CD4-positive, alpha-beta T cell treated with Interleukin-4 for 4 hours (primary cell): Measurements from ENCODE around the gene FCHSD1.

ENCODE experiments used
- DNase-seq: peaks from one replicate; pipeline ENCODE4 v3.0.0-alpha.2; 2020

The FCHSD1 gene

DNA sequence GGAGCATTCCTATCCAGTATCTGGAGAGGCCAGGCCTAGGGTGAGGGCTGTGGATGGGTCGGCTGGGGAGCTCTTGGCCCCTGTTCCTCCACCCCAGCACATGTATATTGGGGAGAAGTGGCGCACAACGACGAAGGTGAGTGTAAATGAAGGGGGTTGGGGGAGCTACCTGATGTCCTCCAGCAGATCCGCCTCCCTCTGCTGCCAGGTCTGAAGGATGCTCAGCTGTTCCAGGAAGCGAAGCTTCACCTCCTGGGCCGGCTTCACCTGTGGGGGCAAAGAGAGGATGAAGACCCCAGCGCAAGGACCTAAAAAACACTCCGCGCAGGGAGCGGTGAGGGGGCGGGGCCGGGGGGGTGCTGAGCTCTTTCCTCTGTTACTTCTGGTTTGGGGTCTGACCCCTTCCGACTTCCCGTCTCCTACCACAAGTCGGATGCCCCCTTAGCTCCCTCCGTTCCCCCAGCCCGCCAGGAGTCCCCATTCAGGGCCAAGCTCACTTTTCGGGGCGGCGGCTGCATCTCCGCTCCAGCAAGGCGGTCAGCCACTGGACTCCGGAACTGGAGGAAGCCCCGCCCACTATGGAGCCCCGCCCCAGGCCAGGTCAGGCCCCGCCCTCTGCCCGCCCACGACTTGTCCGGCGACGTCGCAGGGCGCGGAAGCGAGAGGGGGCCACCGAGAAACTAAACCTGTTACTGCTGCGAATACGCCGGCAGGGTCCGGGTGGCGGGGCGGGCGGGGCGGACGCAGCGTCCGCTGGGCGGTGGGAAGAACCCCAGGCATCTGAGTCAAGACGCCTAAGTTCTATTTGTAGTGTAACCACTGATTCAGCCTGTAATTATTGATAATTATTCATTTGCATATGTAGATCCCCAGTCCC, at the start of gene FCHSD1:
FCHSD1 (minus strand) TSS at position 568 of the 877 bp plus-strand sequence; CDS start at position 518, 50 bp downstream.
- peak; percentile 77 for DNase-seq

GRCh38 chr5:141697586-141697985, 46.4 kb upstream of the FCHSD1 start:
- DNase-seq = no peak

DNA sequence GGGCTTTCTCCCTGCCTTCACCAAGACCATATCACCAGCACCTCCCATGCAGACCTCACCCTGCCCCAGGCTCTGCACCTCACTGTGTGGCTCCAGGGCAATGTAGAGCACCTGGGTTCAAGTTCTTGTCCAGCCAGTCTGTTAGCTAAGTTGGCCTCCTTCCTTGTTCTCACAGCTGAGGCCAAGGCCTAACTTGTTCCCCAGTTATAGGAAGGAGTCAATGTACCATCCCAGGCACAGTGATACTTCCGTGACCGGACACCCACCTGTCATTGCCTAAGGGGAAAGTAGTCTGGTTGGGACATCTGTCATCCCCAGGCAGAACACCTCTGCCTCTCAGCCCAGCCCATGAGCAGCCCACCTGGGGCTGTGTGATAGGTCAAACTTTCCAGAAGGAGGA, 45.2 kb upstream of the FCHSD1 start:
- DNase-seq = no peak

DNA sequence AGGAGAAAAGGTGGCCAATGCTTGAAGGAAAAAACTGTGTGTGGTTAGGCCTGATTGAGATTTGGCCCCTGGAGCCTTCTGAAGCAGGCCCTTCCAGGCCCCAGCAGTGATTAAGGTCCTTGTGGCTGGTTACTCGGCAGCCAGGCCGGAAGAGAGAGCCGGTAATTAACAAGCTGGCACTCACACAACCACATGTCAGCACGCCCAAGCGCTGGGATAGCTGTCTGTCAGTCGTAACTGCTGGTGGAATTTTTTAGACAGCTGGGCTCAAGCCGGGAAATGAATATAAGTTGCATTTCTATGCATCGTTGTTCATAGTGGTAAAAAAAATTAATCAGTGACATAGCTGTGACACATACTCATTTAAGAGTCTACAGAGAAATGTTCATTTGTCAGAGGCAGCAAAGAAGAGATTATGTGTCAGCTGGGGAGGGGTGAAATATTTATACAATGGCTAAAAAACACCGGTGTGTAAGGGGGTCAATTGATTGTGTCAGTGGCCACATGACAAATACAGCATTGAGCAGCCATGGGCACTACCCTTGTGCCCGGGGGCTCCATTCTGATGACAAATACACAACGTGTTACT, 44.5 kb upstream of the FCHSD1 start:
- no peak for DNase-seq

DNA sequence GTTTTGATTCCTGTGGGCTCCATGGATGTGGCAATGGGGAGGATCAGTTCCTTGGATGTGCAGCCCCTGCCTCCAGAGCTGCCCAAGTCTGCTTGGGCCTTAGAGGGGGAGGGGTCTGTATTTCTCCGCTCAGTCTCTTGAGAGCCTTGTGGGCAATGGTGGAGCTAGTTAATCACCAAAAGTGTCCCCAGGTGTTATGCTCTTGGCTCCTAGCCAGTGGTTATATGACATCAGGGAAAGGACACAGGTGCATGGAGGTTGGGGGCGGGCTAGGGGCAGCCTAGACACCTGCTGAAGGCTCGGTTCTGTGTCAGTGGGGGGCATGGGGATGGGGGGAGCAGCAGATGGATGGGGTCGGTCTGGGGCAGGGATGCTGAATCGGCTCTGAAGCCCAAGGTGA, 43.3 kb upstream of the FCHSD1 start:
- DNase-seq = no peak

- peak; percentile 88 for DNase-seq
Observed at GRCh38 chr5:141692919-141693725, 41.9 kb upstream of the FCHSD1 start.

GRCh38 chr5:141692533-141692888, 41.3 kb upstream of the FCHSD1 start:
- no peak for DNase-seq

DNA sequence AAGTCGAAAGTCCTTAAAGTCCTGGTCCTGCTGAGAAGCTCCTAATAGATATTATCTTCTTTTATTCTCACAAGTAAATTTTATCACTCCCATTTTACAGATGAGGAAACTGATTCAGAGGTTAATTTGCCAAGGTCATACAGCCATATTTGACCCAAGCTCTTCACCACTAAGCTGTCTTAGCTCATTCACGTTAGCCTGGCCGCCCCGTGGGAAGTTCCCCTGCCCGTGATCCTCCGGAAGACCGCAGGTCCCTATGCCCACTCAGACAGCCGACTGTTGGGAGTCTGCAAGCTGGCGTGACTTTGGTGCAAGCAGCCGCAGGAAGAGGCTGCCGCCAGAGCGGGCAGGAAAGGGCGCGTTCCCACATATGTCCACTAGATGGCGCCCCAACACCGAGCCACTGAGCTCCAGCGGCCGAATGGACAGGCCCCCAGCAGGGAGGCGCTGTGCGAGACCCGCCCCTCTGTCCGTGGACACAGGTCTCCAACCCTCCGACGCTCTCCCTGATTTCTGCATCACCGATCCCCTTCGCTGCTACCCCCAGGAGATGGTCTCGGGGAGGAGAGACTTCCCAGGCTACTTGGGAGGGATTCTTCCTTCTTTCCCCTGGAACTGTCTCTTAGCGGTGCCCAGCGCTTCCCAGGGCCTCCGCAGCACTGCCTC, 40.8 kb upstream of the FCHSD1 start:
- peak; percentile 80 for DNase-seq

DNA sequence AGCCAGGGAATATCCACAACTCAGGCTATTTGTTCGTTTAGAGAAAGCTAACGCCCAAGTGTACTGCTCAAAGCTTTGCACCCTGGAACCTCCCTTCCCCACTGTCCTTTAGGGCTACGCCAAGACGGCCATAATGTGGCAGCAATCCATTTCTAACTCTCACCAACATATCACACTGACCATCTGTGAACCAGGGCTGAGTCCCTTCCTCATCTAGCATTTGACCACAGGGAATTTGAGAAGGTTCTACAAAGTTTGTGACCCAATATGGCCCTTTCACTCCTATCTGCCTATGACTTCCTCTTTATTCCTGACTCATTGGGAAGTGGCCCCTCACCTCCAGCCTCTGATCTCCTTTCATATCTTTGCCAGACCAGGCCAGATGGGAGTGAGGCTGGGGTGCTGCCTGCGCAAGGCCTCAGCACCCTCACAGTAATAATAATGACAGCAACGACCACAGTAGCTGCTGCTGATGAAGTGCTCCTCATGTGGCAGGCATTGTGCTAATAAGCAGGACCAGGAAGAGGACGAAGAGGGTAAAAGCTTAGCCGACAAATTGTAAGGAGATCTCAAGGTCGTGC, 40.2 kb upstream of the FCHSD1 start:
- no peak for DNase-seq

DNA sequence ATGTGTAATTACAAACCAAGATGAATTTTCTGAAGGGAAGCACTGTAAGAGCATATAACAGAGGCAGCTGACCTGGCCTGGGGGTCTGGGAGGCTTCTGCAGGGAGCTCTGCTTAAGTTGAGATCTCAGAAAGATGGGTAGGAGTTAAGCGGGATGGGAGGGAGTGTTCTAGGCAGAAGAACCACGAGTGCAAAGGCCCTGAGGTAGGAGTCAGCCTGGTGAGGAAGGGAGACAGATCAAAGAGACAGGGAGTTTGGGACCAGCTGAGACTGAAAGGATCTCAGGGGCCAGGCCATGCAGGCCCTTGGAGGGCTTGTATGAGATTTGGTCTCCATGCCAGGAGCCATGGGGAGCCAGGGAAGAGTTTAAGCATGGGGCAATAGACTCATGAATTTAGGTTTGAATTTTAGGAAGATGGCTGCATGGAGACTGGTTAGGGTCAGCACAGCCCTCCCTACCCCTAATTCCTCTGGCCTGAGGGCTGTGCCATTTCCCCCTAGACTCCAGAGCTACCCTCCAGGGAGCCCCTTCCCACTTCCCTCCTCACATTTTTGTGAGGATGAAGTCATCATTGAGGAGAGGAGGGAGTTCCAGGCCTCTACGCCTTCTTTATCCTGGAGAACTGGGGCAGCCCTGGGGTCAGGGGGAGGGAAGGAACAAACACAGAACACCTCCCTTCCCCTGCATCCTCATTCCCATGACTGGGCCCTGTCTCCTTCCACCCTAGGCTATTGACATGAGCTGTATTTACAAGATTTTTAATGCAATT, 35.6 kb upstream of the FCHSD1 start:
- DNase-seq = no peak

GRCh38 chr5:141685591-141685990, 34.4 kb upstream of the FCHSD1 start:
- no peak for DNase-seq

- DNase-seq = no peak
Observed at GRCh38 chr5:141683596-141684141, 32.5 kb upstream of the FCHSD1 start.

DNA sequence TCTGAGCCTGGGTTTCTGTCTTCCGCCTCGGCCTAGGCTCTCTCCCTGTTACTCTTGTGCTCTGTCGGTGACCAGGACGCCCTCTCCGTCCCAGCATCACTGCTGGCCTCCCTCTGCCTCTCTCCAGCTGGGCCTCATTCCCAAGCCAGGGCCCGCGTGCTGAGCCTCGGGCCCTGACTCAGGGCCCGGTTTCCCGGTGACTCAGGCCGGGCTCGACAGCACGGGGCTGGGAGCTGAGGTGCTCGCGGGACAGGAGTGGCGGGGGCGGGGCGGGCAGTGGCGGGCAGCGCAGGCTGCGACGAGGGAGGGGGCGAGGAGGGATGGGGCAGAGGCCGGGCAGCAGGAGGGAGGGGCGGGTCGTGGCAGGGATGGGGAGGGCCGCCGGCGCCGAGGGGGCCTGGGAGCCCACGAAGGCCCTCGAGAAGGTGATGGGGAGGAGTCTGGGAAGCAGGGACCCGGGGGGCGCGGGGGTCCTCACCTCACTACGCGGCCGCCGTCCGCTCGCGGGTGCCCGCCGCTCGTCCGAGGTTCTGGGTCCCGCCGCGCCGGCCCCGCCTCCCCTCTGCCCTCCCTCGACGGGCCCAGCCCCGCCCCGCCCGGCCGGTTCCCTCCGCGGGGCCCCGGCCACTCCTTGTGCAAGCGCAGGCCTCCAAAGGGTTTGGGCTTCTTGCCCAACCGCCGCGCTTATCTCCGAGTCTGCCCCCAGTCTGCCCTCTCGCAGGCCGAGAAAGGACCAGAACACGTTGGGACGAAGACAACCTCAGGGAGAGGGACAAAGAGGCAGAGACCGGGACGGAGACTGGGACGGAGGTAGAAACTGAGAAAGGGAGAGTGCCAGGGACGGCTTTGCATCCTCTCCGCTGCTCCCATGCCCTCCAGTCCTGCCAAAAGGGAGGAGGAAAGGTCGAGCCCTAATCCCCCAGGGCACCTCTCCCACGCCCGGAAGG, 30.8 kb upstream of the FCHSD1 start, which contains the start of gene ARAP3:
ARAP3 (minus strand) TSS at position 536 of the 947 bp plus-strand sequence. CDS start 1,744 bp downstream, outside the sequence.
- peak; percentile 30 for DNase-seq

GRCh38 chr5:141681295-141681694, 30.1 kb upstream of the FCHSD1 start:
- no peak for DNase-seq

- no peak for DNase-seq
Observed at GRCh38 chr5:141680751-141681201, 29.6 kb upstream of the FCHSD1 start.

DNA sequence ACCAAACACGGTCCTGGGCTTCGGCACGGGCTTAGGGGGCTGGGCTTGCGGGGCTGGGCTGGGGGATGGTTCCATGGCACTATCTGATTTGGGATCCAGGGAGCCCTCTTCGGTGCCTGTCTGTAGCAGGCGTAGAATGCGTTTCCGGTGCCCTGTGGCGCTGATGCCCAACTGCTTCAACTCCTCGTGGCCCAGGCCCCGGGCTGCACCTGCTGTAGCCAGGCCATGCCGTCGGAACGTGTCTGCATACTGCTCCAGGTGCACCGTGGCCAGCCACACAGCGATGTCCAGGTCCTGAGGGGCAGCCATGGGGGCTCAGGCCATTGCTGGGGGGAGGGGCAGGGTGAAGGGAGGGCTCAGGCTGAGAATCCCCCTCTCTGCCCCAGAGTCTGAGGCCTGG, 29.0 kb upstream of the FCHSD1 start:
- no peak for DNase-seq

DNA sequence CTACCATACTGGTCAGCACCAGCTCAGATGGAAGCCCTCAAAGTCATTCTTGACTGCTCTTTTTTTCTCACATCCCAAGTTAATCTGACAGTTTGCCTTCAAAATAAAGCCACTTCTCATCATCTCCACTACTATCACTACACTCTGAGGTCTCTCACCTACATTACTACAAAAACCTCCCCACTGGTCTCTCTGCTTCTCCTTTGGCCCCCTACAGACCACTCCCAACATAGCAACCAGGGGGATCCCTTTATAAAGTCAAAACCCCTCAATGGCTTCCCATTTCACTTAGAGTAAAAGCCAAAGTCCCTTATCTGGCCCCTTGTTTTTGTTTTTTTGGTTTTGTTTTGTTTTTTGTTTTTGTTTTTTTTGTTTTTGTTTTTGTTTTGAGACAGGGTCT, 26.2 kb upstream of the FCHSD1 start:
- no peak for DNase-seq

GRCh38 chr5:141675672-141676071, 24.5 kb upstream of the FCHSD1 start:
- DNase-seq = no peak

DNA sequence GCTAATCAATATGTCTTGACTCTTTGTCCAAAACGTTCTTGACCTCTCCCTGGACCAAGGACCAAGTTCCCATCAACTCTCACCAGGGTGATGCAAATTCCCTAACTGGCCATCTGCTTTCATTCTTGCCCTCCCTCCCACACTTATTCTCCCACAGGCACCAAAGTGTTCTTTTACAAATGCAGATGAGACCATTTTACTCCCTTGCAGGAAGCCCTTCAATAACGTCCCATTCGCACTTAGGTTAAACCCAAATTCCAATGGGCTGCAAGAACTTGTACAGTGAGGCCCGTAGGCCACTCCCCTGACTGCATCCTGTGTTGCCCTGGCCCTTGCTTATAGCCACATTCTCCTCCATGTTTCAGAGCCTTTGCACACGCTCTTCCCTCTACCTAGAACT, 23.5 kb upstream of the FCHSD1 start:
- DNase-seq = no peak
